Measurements from ENCODE around the gene ADM2. TPM values are rescaled to one million over a fixed set of nuclear protein-coding genes. Genes with fewer than 3 reads are reported as not detected.

Gene ADM2
- polyA plus RNA-seq, 1 of the 3 experiments (the other 2 are of a cell fraction) = 0.61 TPM

- DNase-seq = no peak
- H3F3A ChIP-seq (replicated peaks; ENCODE audit: insufficient read depth) = no peaks in the 10 kb centered on the region
- no peaks in the 10 kb centered on the region for H3K9me3 ChIP-seq
- H3K27me3 ChIP-seq (ENCODE audit: insufficient read depth) = no peaks in the 10 kb centered on the region
- peaks cover 7 to 13% of the 10 kb centered on the region in 2 experiments; a peak in 2 of 4 replicates for H3K4me1 ChIP-seq (ENCODE audit: control insufficient read depth in 1 of 2, insufficient read depth in 2 of 2, low read depth in 1 of 2, low read length in 1 of 2)
- H3K27ac ChIP-seq (ENCODE audit: low read depth in 2 of 2, low read length in 1 of 2) = no peak overlapping the region
- no peak overlapping the region for H3K4me2 ChIP-seq
- H3K79me2 ChIP-seq (ENCODE audit: insufficient read depth) = peaks cover 28% of the 10 kb centered on the region
- no peak overlapping the region for H2AFZ ChIP-seq (ENCODE audit: low read depth)
- no peaks in the 10 kb centered on the region for H3K9me2 ChIP-seq
- 88% methylated on average over 7 of the region's 13 CpGs for WGBS (ENCODE audit: low lambda C conversion rate)
- no peak overlapping the region for H3K4me3 ChIP-seq (ENCODE audit: low read depth in 2 of 2, low read length in 1 of 2)
- H4K20me1 ChIP-seq (ENCODE audit: insufficient read depth) = peaks cover 8% of the 10 kb centered on the region; the same call in 1 of the 2 replicates
- H3K9ac ChIP-seq = no peak overlapping the region
- ChIA-PET POLR2A (no interaction called here), CTCF (no interaction called here)
- H3K36me3 ChIP-seq (replicated peaks in 1 of 2; ENCODE audit: control insufficient read depth in 1 of 2, insufficient read depth in 2 of 2, low read length in 1 of 2) = peaks cover 7 to 54% of the 10 kb centered on the region in 2 experiments
- no peak for TF ChIP-seq GATA2 (CRISPR knock-in tag; IDR thresholded peaks at IDR 0.05)
- TF ChIP-seq EZH2phosphoT487 (IDR thresholded peaks at IDR 0.05; ENCODE audit: borderline replicate concordance, low read depth) = no peak
- no peak for TF ChIP-seq RXRA (IDR thresholded peaks at IDR 0.05; ENCODE audit: borderline replicate concordance, low read depth)
- no peak for TF ChIP-seq NRF1 (IDR thresholded peaks at IDR 0.05; ENCODE audit: low read depth, low read length)
- no peak for TF ChIP-seq GABPA (IDR thresholded peaks at IDR 0.05; ENCODE audit: low read depth)
- TF ChIP-seq MAX (IDR thresholded peaks at IDR 0.05; ENCODE audit: low read depth) = no peak
- TF ChIP-seq RAD21 (IDR thresholded peaks at IDR 0.05; ENCODE audit: low read length) = no peak
- TF ChIP-seq SIN3A (IDR thresholded peaks at IDR 0.05; ENCODE audit: borderline replicate concordance, low read depth, low read length) = no peak
- TF ChIP-seq REST (IDR thresholded peaks at IDR 0.05; ENCODE audit: low read depth, low read length) = no peak
- TF ChIP-seq CTCF (IDR thresholded peaks at IDR 0.05) = no peak
- no peak for TF ChIP-seq JUND (IDR thresholded peaks at IDR 0.05)
- no peak for TF ChIP-seq MXI1 (IDR thresholded peaks at IDR 0.05; ENCODE audit: low read depth, low read length)
- TF ChIP-seq FOXJ3 (CRISPR knock-in tag; IDR thresholded peaks at IDR 0.05) = no peak
- TF ChIP-seq RFX5 (IDR thresholded peaks at IDR 0.05; ENCODE audit: low read length) = no peak
- TF ChIP-seq PBX3 (IDR thresholded peaks at IDR 0.05) = no peak
- no peak for TF ChIP-seq EP300 (IDR thresholded peaks at IDR 0.05; ENCODE audit: borderline replicate concordance in 1 of 2, low read depth in 1 of 2, low read length in 1 of 2)
- no peak for TF ChIP-seq CHD2 (IDR thresholded peaks at IDR 0.05; ENCODE audit: low read length, partially characterized antibody)
- TF ChIP-seq NFIC (IDR thresholded peaks at IDR 0.05; ENCODE audit: borderline replicate concordance) = no peak
- no peak for TF ChIP-seq TEAD4 (IDR thresholded peaks at IDR 0.05; ENCODE audit: borderline replicate concordance, insufficient read depth)
- TF ChIP-seq IRF3 (IDR thresholded peaks at IDR 0.05; ENCODE audit: low read depth, low read length) = no peak
Measured at GRCh38 chr22:50520826-50521453, 39.6 kb downstream of the ADM2 start.

Measured in SK-N-SH (cell line).